H9 (cell line): ENCODE measurements around the gene LAMA3. TPM values are rescaled to one million over a fixed set of nuclear protein-coding genes. Genes with fewer than 3 reads are reported as not detected.

ENCODE experiments used
- DNase-seq: peaks from one replicate; pipeline ENCODE4 v3.0.0-alpha.2; 2017
- H2AFZ ChIP-seq: one replicate; pipeline ENCODE4 v1.6.1; 2013; ENCODE audit warnings: mild to moderate bottlenecking, low read length, control low read depth, moderate library complexity
- H2AK5ac ChIP-seq: 2 replicates; pipeline ENCODE4 v1.6.1; 2013; ENCODE audit warnings: low read length, control low read depth, mixed read lengths; ENCODE audit not compliant: insufficient read length
- H2BK120ac ChIP-seq: one replicate; pipeline ENCODE4 v1.6.1; 2013; ENCODE audit warnings: low read depth, mild to moderate bottlenecking, low read length, control low read depth, inconsistent platforms; ENCODE audit not compliant: poor library complexity, severe bottlenecking
- H2BK12ac ChIP-seq: 2 replicates; pipeline ENCODE4 v1.6.1; 2013; ENCODE audit warnings: low read length, control low read depth, mixed read lengths, low read depth; ENCODE audit not compliant: insufficient read length
- H2BK15ac ChIP-seq: 2 replicates; pipeline ENCODE4 v1.6.1; 2013; ENCODE audit warnings: low read depth, low read length, control low read depth
- H2BK20ac ChIP-seq: one replicate; pipeline ENCODE4 v1.6.1; 2013; ENCODE audit warnings: low read depth, mild to moderate bottlenecking, low read length, control low read depth, inconsistent platforms; ENCODE audit not compliant: poor library complexity, severe bottlenecking
- H2BK5ac ChIP-seq: 2 replicates; pipeline ENCODE4 v1.6.1; 2013; ENCODE audit warnings: low read length, control low read depth, mixed read lengths; ENCODE audit not compliant: insufficient read length
- H3K14ac ChIP-seq: 2 replicates; pipeline ENCODE4 v1.6.1; 2013; ENCODE audit warnings: low read length, control low read depth; ENCODE audit not compliant: insufficient read depth
- H3K18ac ChIP-seq: 2 replicates; pipeline ENCODE4 v1.6.1; 2013; ENCODE audit warnings: low read depth, mild to moderate bottlenecking, mixed read lengths, low read length, control low read depth; ENCODE audit not compliant: insufficient read length
- H3K23ac ChIP-seq: 2 replicates; pipeline ENCODE4 v1.6.1; 2013; ENCODE audit warnings: low read length, control low read depth, mixed read lengths, low read depth; ENCODE audit not compliant: insufficient read length
- H3K23me2 ChIP-seq: 2 replicates; pipeline ENCODE4 v1.6.1; 2013; ENCODE audit warnings: low read depth, mild to moderate bottlenecking, mixed read lengths, low read length, control low read depth; ENCODE audit not compliant: insufficient read length, poor library complexity, severe bottlenecking
- H3K27ac ChIP-seq: 2 replicates; pipeline ENCODE4 v1.5.1; 2013; ENCODE audit warnings: low read length, control low read depth, mixed read lengths, low read depth; ENCODE audit not compliant: insufficient read length
- H3K27me3 ChIP-seq: 2 replicates; pipeline ENCODE4 v1.6.1; 2013; ENCODE audit warnings: low read length, control low read depth, inconsistent platforms; ENCODE audit not compliant: insufficient read depth
- H3K4ac ChIP-seq: 2 replicates; pipeline ENCODE4 v1.6.1; 2013; ENCODE audit warnings: low read depth, mild to moderate bottlenecking, control low read depth, inconsistent platforms, low read length, moderate library complexity
- H3K4me1 ChIP-seq: 2 replicates; pipeline ENCODE4 v1.6.1; 2013; ENCODE audit warnings: low read length, control low read depth, inconsistent platforms; ENCODE audit not compliant: insufficient read depth
- H3K4me2 ChIP-seq: 2 replicates; pipeline ENCODE4 v1.6.1; 2013; ENCODE audit warnings: low read length, control low read depth, mixed read lengths; ENCODE audit not compliant: insufficient read length, insufficient read depth
- H3K56ac ChIP-seq: 2 replicates; pipeline ENCODE4 v1.6.1; 2013; ENCODE audit warnings: low read depth, mild to moderate bottlenecking, mixed read lengths, low read length, control low read depth; ENCODE audit not compliant: insufficient read length
- H3K79me1 ChIP-seq: 2 replicates; pipeline ENCODE4 v1.6.1; 2013; ENCODE audit warnings: low read depth, mild to moderate bottlenecking, moderate library complexity, low read length, control low read depth, inconsistent platforms; ENCODE audit not compliant: insufficient read depth, poor library complexity, severe bottlenecking
- H3K79me2 ChIP-seq: 2 replicates; pipeline ENCODE4 v1.6.1; 2013; ENCODE audit warnings: low read length, control low read depth, inconsistent platforms; ENCODE audit not compliant: insufficient read depth
- H3K9ac ChIP-seq: 2 replicates; pipeline ENCODE4 v1.6.1; 2013; ENCODE audit warnings: low read length, control low read depth, mixed read lengths; ENCODE audit not compliant: insufficient read length; ENCODE audit errors: extremely low read depth
- H3K9me3 ChIP-seq: one replicate; pipeline ENCODE4 v1.6.1; 2013; ENCODE audit warnings: low read depth, low read length, inconsistent platforms; ENCODE audit not compliant: control insufficient read depth
- H3T11ph ChIP-seq: one replicate; pipeline ENCODE4 v1.6.1; 2013; ENCODE audit warnings: mild to moderate bottlenecking, low read length, control low read depth, inconsistent platforms
- H4K20me1 ChIP-seq: one replicate; pipeline ENCODE4 v1.6.1; 2013; ENCODE audit not compliant: control insufficient read depth, insufficient read length, insufficient read depth
- H4K5ac ChIP-seq: 2 replicates; pipeline ENCODE4 v1.6.1; 2013; ENCODE audit warnings: low read depth, mild to moderate bottlenecking, mixed read lengths, low read length, control low read depth; ENCODE audit not compliant: insufficient read length
- H4K8ac ChIP-seq: replicated peaks from 2 replicates; pipeline ENCODE4 v1.6.1; 2013; ENCODE audit warnings: low read length, control low read depth, mixed read lengths, low read depth; ENCODE audit not compliant: insufficient read length
- H4K91ac ChIP-seq: 2 replicates; pipeline ENCODE4 v1.6.1; 2013; ENCODE audit warnings: low read depth, mild to moderate bottlenecking, moderate library complexity, mixed read lengths, low read length, control low read depth; ENCODE audit not compliant: insufficient read length
- H3K27ac Mint-ChIP-seq, 3 experiments: 2 replicates in 2 of 3; 3 replicates in 1 of 3; pipeline ENCODE4 v1.8.0; 2020 to 2021; ENCODE audit warnings: mixed read lengths in 3 of 3, mild to moderate bottlenecking in 1 of 3, moderate library complexity in 1 of 3
- H3K27me3 Mint-ChIP-seq: 2 replicates; pipeline ENCODE4 v1.8.0; 2021; ENCODE audit warnings: low read depth, mild to moderate bottlenecking, moderate library complexity, mixed read lengths
- H3K36me3 Mint-ChIP-seq, 3 experiments: 2 replicates in 2 of 3; 3 replicates in 1 of 3; pipeline ENCODE4 v1.8.0; 2020 to 2021; ENCODE audit warnings: low read depth in 3 of 3, mixed read lengths in 3 of 3; ENCODE audit not compliant: insufficient read depth in 1 of 3
- H3K4me1 Mint-ChIP-seq, 2 experiments: 2 replicates each; pipeline ENCODE4 v1.8.0; 2020; ENCODE audit warnings: mixed read lengths in 2 of 2
- H3K4me3 Mint-ChIP-seq, 2 experiments: 2 replicates in 1 of 2; 3 replicates in 1 of 2; pipeline ENCODE4 v1.8.0; 2020 to 2021; ENCODE audit warnings: mild to moderate bottlenecking in 2 of 2, mixed read lengths in 2 of 2, moderate library complexity in 1 of 2
- H3K9me3 Mint-ChIP-seq, 2 experiments: 2 replicates in 1 of 2; 3 replicates in 1 of 2; pipeline ENCODE4 v1.8.0; 2020; ENCODE audit warnings: mild to moderate bottlenecking in 2 of 2, mixed read lengths in 2 of 2, moderate library complexity in 1 of 2
- whole genome bisulfite sequencing: extraction: QIAGEN DNeasy Blood & Tissue Kit; methylation state at CpG from one replicate; pipeline ENCODE4 v1.1.7; 2013; ENCODE audit warnings: missing lambda C conversion rate, low lambda C conversion rate, mixed read lengths; ENCODE audit not compliant: insufficient read length; ENCODE audit errors: extremely low coverage; 5-methylcytosine and 5-hydroxymethylcytosine counted together
- total RNA-seq: library from RNA; stranded (reverse); gene quantifications from 2 replicates; pipeline ENCODE4 v1.2.1, GENCODE V29; 2021
- TF ChIP-seq, protein P1 (sequence below): fragments of 200-600 bp; sonication (generic); conservative IDR thresholded peaks from 3 replicates; pipeline ENCODE4 v1.8.0; 2021; ENCODE audit warnings: antibody characterized with exemption, mild to moderate bottlenecking

Gene LAMA3
- total RNA-seq, 1 experiment from 2014 or later: 0.33 TPM

DNA sequence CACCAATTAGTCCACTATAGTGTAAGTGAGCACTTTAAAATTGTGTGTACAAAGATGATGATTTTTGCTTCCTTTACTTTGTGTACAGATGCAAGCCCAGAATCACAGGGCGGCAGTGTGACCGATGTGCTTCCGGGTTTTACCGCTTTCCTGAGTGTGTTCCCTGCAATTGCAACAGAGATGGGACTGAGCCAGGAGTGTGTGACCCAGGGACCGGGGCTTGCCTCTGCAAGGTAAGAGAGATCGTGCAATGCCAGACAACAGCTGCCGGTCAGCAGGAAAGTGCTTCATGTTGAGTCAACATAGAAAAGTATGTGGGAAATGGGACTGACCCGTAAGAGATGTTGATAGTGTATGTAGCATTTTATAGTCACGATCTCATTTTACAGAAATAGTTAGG is 168.5 kb downstream of the LAMA3 start:
- H3K23me2 ChIP-seq: no peaks in the 10 kb centered on the region
- H3K27ac ChIP-seq: no peak overlapping the region
- H2BK15ac ChIP-seq: no peak overlapping the region
- H3K4me1 Mint-ChIP-seq: peaks cover 24 to 31% of the 10 kb centered on the region in 2 experiments
- no peaks in the 10 kb centered on the region for H3K79me1 ChIP-seq
- H3K4me2 ChIP-seq: no peak overlapping the region
- no peaks in the 10 kb centered on the region; a peak in 1 of 7 replicates for H3K36me3 Mint-ChIP-seq
- H3K4me1 ChIP-seq: peaks cover 10% of the 10 kb centered on the region
- no peaks in the 10 kb centered on the region for H3K79me2 ChIP-seq
- H3K23ac ChIP-seq: no peak overlapping the region
- no peak overlapping the region for H4K5ac ChIP-seq
- TF ChIP-seq, protein P1, sequence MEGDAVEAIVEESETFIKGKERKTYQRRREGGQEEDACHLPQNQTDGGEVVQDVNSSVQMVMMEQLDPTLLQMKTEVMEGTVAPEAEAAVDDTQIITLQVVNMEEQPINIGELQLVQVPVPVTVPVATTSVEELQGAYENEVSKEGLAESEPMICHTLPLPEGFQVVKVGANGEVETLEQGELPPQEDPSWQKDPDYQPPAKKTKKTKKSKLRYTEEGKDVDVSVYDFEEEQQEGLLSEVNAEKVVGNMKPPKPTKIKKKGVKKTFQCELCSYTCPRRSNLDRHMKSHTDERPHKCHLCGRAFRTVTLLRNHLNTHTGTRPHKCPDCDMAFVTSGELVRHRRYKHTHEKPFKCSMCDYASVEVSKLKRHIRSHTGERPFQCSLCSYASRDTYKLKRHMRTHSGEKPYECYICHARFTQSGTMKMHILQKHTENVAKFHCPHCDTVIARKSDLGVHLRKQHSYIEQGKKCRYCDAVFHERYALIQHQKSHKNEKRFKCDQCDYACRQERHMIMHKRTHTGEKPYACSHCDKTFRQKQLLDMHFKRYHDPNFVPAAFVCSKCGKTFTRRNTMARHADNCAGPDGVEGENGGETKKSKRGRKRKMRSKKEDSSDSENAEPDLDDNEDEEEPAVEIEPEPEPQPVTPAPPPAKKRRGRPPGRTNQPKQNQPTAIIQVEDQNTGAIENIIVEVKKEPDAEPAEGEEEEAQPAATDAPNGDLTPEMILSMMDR: no peak
- no peak overlapping the region for H3T11ph ChIP-seq
- no peak overlapping the region for H3K27ac Mint-ChIP-seq
- H2AFZ ChIP-seq: no peak overlapping the region
- DNase-seq: no peak
- WGBS: no CpG with 5 or more reads among the region's 9 CpGs
- no peak overlapping the region for H2BK12ac ChIP-seq
- H3K4ac ChIP-seq: no peak overlapping the region
- no peak overlapping the region for H3K56ac ChIP-seq
- no peaks in the 10 kb centered on the region for H3K9me3 Mint-ChIP-seq
- no peak overlapping the region for H3K9ac ChIP-seq
- H3K9me3 ChIP-seq: no peaks in the 10 kb centered on the region
- H3K27me3 Mint-ChIP-seq: no peaks in the 10 kb centered on the region
- no peak overlapping the region for H3K14ac ChIP-seq
- H3K18ac ChIP-seq: no peak overlapping the region
- no peak overlapping the region for H2BK120ac ChIP-seq
- no peak overlapping the region for H2BK5ac ChIP-seq
- no peak overlapping the region for H4K8ac ChIP-seq
- no peak overlapping the region for H2AK5ac ChIP-seq
- no peak overlapping the region for H4K91ac ChIP-seq
- H4K20me1 ChIP-seq: no peaks in the 10 kb centered on the region
- H3K4me3 Mint-ChIP-seq: no peak overlapping the region
- no peak overlapping the region for H2BK20ac ChIP-seq
- no peaks in the 10 kb centered on the region for H3K27me3 ChIP-seq
